ENCODE results near the gene SNX8. TPM values are rescaled to one million over a fixed set of nuclear protein-coding genes. Genes with fewer than 3 reads are reported as not detected.

The SNX8 gene
- total and polyA plus RNA-seq, 2 of the 4 experiments (the other 2 are of a cell fraction), result 7.7 to 55.9 TPM

DNA sequence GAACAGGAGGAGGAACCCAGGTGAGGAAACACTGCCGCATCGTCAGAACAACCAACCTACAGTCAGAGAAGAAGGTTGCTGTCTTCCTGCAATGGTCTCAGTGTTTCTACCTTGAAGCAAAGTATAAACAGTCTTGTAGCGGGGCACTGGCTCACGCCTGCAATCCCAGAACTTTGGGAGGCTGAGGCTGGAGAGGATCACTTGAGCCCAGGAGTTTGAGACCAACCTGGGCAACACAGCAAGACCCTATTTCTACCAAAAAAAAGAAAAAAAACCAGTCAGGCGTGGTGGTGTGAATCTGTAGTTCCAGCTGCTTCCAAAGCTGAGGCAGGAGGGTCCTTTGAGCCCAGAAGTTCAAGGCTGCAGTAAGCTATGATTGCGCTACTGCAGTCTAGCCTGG is 23.4 kb downstream of the SNX8 start:
- dilution Hi-C loops (cut with HindIII; ENCODE audit: low sequenced_read_pairs, unreplicated experiment), result no loop called here
- no peak overlapping the region for H2AK9ac ChIP-seq (replicated peaks; ENCODE audit: low read depth, low read length, poor library complexity)
- peaks cover 7% of the 10 kb centered on the region; the same call in 1 of the 2 replicates for H3K9me1 ChIP-seq (ENCODE audit: insufficient read depth, low read length)
- no peak overlapping the region for H3K4me3 ChIP-seq (ENCODE audit: insufficient read depth, low read depth, low read length)
- no peak overlapping the region for H3K56ac ChIP-seq (ENCODE audit: extremely low read depth, insufficient read depth, low read length)
- H2AK5ac ChIP-seq (ENCODE audit: low read depth, low read length), result no peak overlapping the region
- no peak overlapping the region for H3K14ac ChIP-seq (replicated peaks; ENCODE audit: low read depth, low read length)
- H4K5ac ChIP-seq (ENCODE audit: low read depth, low read length), result no peak overlapping the region
- H3K23ac ChIP-seq (ENCODE audit: low read depth, low read length), result no peak overlapping the region
- TF ChIP-seq RCOR1 (IDR thresholded peaks at IDR 0.05; ENCODE audit: insufficient replicate concordance, low read length), result no peak
- TF ChIP-seq, protein P1, sequence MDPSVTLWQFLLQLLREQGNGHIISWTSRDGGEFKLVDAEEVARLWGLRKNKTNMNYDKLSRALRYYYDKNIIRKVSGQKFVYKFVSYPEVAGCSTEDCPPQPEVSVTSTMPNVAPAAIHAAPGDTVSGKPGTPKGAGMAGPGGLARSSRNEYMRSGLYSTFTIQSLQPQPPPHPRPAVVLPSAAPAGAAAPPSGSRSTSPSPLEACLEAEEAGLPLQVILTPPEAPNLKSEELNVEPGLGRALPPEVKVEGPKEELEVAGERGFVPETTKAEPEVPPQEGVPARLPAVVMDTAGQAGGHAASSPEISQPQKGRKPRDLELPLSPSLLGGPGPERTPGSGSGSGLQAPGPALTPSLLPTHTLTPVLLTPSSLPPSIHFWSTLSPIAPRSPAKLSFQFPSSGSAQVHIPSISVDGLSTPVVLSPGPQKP (IDR thresholded peaks at IDR 0.05; ENCODE audit: borderline replicate concordance, low read depth, low read length), result no peak
- no peak for TF ChIP-seq FOS (IDR thresholded peaks at IDR 0.05; ENCODE audit: low read depth, low read length)
- TF ChIP-seq, protein P2, sequence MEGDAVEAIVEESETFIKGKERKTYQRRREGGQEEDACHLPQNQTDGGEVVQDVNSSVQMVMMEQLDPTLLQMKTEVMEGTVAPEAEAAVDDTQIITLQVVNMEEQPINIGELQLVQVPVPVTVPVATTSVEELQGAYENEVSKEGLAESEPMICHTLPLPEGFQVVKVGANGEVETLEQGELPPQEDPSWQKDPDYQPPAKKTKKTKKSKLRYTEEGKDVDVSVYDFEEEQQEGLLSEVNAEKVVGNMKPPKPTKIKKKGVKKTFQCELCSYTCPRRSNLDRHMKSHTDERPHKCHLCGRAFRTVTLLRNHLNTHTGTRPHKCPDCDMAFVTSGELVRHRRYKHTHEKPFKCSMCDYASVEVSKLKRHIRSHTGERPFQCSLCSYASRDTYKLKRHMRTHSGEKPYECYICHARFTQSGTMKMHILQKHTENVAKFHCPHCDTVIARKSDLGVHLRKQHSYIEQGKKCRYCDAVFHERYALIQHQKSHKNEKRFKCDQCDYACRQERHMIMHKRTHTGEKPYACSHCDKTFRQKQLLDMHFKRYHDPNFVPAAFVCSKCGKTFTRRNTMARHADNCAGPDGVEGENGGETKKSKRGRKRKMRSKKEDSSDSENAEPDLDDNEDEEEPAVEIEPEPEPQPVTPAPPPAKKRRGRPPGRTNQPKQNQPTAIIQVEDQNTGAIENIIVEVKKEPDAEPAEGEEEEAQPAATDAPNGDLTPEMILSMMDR (conservative IDR thresholded peaks at IDR 0.05; ENCODE audit: low read depth, low read length), result no peak
- no peak for TF ChIP-seq CHD1 (IDR thresholded peaks at IDR 0.05; ENCODE audit: low read depth, low read length)
- no peak for TF ChIP-seq MAFK (IDR thresholded peaks at IDR 0.05; ENCODE audit: low read depth, low read length)
- ATAC-seq (ENCODE audit: low read depth) (no peak), DNase-seq (no peak)
- no peaks in the 10 kb centered on the region for H3K9me3 ChIP-seq (ENCODE audit: control insufficient read depth, insufficient read depth, low read length)
- no peak overlapping the region for H3K9ac ChIP-seq (ENCODE audit: low read depth, low read length)
- in situ Hi-C loops (cut with MboI; ENCODE audit: low sequenced_read_pairs), result no loop called here
- no peaks in the 10 kb centered on the region for H3K27me3 ChIP-seq (ENCODE audit: control insufficient read depth, insufficient read depth, low read length)
- H3K79me1 ChIP-seq (ENCODE audit: low read depth in 1 of 2, low read length in 2 of 2), result peaks cover 20 to 55% of the 10 kb centered on the region in 2 experiments
- H4K20me1 ChIP-seq (ENCODE audit: insufficient read depth, low read length), result peaks cover 3% of the 10 kb centered on the region; the same call in 1 of the 2 replicates
- no peaks in the 10 kb centered on the region for H3K4me1 ChIP-seq (ENCODE audit: control insufficient read depth, insufficient read depth, low read length)
- no peak overlapping the region for H3K18ac ChIP-seq (ENCODE audit: low read depth, low read length)
- H3K4ac ChIP-seq (ENCODE audit: low read depth, low read length), result no peak overlapping the region
- ChIA-PET POLR2A (ENCODE audit: unreplicated experiment) (no interaction called here), CTCF (interaction anchor here (0.6 kb wide), 1 partner anchor 119 kb away, joined by 3 read pairs; no protein-coding TSS in a partner anchor)
- H2BK15ac ChIP-seq (ENCODE audit: low read depth, low read length), result no peak overlapping the region
- no peak overlapping the region for H3K4me2 ChIP-seq (ENCODE audit: low read depth, low read length)
- no peak overlapping the region for H4K8ac ChIP-seq (ENCODE audit: low read depth in 2 of 2, low read length in 2 of 2)
- no peak overlapping the region for H2BK20ac ChIP-seq (ENCODE audit: low read depth, low read length)
- H2AFZ ChIP-seq (replicated peaks; ENCODE audit: low read length, poor library complexity), result no peak overlapping the region
- intact Hi-C loops (cut with micrococcal nuclease), result no loop called here
- no peak overlapping the region for H2BK5ac ChIP-seq (ENCODE audit: low read depth, low read length, poor library complexity, severe bottlenecking)
- H3K36me3 ChIP-seq (ENCODE audit: control insufficient read depth, insufficient read depth, low read length), result no peaks in the 10 kb centered on the region
- no peak overlapping the region for H3K27ac ChIP-seq (ENCODE audit: insufficient read depth, low read length)
- H2BK120ac ChIP-seq (ENCODE audit: low read depth, low read length), result no peak overlapping the region
- no peak overlapping the region for H4K91ac ChIP-seq (ENCODE audit: insufficient read depth, low read depth, low read length)
- no TSS peak for BruUV-seq (replicated peaks)
- WGBS, 2 experiments (ENCODE audit: extremely low coverage in 2 of 2, insufficient read length in 1 of 2), result 100% methylated on average over 1 of the region's 6 CpGs; no CpG with 5 or more reads in 1 of the 2 experiments

Data from IMR-90 (cell line).